Coronary artery (tissue), 2 donors: ENCODE measurements around the gene CPNE8.

ENCODE experiments used
- DNase-seq: peaks from one replicate; pipeline ENCODE4 v3.0.0-alpha.2; 2017; ENCODE audit warnings: low spot score
- H3K27ac ChIP-seq, 2 donors: fragments of 200-600 bp; sonication (generic); one replicate each; pipeline ENCODE4 v1.5.1; 2016 to 2019
- H3K4me3 ChIP-seq: fragments of 200-600 bp; sonication (generic); 2 replicates; pipeline ENCODE4 v1.5.1; 2016; ENCODE audit warnings: mild to moderate bottlenecking, moderate library complexity
- TF ChIP-seq, protein P1 (sequence below): fragments of 200-600 bp; sonication (generic); IDR thresholded peaks from one replicate; pipeline ENCODE4 v1.5.1; 2019; ENCODE audit warnings: antibody characterized with exemption

The CPNE8 gene

DNA sequence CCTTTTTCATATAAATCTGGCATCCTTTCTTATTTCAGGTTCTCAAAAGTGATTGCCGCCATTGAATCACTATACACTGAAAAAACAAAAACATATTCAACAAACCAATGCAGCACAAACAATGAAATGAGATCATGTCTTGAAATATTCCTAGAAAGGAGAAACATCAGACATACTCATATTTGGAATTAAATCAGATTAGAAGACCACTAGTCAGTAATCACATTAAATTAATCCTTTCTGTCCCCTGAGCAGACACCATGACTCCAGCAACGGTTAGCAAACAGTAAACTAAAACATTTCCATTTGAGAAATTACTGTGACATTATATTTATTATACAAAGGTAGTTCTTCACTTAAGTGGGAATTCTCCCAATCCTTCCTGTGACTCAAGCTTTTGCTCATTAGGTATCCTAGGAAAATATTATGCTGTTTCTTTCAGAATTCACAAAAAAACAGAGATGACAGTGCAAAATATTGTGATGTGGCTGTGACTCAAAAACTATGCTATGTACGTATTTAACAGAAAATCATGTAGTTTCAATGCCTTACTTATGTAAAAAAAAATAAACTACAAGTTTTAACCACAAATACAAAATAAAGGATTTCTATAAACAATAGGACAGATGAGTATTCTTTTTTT, 29.7 kb downstream of the CPNE8 start:
- H3K4me3 ChIP-seq, result no peak overlapping the region
- H3K27ac ChIP-seq, result no peak overlapping the region
- DNase-seq, result no peak
- TF ChIP-seq, protein P1, sequence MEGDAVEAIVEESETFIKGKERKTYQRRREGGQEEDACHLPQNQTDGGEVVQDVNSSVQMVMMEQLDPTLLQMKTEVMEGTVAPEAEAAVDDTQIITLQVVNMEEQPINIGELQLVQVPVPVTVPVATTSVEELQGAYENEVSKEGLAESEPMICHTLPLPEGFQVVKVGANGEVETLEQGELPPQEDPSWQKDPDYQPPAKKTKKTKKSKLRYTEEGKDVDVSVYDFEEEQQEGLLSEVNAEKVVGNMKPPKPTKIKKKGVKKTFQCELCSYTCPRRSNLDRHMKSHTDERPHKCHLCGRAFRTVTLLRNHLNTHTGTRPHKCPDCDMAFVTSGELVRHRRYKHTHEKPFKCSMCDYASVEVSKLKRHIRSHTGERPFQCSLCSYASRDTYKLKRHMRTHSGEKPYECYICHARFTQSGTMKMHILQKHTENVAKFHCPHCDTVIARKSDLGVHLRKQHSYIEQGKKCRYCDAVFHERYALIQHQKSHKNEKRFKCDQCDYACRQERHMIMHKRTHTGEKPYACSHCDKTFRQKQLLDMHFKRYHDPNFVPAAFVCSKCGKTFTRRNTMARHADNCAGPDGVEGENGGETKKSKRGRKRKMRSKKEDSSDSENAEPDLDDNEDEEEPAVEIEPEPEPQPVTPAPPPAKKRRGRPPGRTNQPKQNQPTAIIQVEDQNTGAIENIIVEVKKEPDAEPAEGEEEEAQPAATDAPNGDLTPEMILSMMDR, result no peak

DNA sequence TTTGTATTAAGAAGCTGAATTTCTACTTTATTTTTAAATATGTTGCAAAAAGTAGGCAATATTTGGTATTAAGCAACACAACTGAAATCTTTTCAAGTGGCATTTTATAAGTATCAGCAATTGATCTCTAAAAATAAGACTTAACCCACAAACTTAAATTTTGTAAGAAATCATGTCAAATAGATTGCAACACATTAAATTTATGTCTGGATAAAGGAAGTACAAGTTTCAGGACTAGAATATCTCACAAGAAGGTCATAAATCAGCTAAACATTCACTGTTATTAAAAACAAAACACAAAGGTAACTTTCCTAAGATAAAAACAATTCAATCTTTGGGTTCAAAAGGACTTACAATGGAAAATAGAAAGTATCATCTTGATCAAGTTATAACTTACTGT, 32.8 kb downstream of the CPNE8 start:
- no peak overlapping the region for H3K27ac ChIP-seq
- no peak for DNase-seq
- TF ChIP-seq, protein P1, result no peak
- H3K4me3 ChIP-seq, result no peak overlapping the region

DNA sequence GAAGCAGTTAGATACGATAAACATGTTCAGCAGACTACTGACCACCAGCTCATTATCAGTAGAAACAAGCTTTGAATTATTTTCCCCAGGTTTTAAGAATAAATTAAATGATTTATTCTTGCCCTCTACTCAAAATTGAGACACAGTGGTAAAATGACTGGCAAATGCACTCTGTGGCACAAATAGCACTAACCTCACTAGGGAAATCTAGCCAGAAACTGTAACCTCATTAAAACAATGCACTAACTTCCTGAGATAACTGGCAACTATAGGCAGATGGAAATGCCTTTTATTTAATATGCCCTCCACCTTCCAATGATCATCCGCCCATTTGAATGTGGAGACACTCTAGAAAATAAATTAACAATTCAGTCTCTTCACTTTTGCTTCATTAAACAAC, 33.2 kb downstream of the CPNE8 start:
- TF ChIP-seq, protein P1, result no peak
- Histone ChIP-seq H3K27ac (no peak overlapping the region), H3K4me3 (no peak overlapping the region)
- no peak for DNase-seq

DNA sequence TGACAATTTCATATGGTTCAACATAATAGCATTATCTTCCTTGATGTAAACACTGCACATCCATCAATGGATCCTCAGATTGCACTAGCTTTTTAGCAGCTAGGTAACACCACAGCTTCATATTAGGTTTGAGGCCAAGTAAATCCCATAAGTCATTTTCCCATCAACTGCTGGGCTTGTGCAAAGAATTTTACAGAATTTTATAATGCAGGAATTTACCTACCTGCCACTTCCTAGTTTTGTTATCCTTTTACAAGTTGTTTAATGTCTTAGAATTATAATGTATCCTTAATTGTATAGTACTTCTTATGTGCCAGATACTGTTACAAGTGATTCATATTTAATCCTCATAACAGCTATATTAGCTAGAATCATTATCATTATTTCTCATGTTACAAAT, 36.4 kb downstream of the CPNE8 start:
- DNase-seq, result no peak
- TF ChIP-seq, protein P1, result no peak
- H3K27ac ChIP-seq, result no peak overlapping the region

DNA sequence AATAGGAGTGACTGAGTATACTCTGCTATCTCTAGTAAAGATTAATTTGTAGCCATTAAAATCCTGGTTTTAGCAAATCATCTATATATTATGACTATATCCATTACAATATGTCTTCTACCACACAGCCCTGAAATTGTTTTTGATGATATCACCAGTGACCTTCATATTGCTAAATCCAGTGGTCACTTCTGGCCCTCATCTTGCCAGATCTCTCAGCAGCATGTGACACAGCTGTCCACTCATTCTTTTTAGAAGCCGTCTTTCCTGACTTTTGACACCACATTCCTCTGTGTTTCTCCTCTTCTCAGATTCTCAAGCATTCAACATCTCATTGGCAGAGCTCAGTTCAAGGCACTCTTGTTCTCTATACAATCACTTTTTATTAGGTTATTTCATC, 54.9 kb downstream of the CPNE8 start:
- no peak overlapping the region for H3K27ac ChIP-seq
- no peak overlapping the region for H3K4me3 ChIP-seq
- DNase-seq, result no peak
- TF ChIP-seq, protein P1, result no peak

More for the DNA sequence above, 36.4 kb downstream of the CPNE8 start:
- H3K4me3 ChIP-seq, result no peak overlapping the region

DNA sequence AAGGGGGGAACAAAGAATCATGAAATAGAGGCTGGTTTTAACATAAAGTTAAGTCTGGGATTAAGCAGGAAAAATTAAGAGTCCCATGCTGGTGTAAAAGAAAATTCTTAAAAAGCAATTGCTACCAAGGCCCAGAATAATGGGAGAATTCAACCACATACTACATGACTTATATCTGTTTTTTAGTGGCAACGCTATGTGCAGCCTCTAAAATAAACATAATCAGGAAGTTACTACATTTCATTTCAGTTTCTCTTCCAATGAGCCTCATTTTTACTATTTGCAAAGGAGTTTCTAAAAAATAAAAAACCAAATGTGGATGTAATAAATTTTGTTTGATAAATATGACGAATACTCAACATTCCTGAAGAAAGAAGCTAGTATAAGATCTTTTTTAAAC, 58.1 kb downstream of the CPNE8 start:
- TF ChIP-seq, protein P1, result no peak
- DNase-seq, result no peak
- H3K4me3 ChIP-seq, result no peak overlapping the region

DNA sequence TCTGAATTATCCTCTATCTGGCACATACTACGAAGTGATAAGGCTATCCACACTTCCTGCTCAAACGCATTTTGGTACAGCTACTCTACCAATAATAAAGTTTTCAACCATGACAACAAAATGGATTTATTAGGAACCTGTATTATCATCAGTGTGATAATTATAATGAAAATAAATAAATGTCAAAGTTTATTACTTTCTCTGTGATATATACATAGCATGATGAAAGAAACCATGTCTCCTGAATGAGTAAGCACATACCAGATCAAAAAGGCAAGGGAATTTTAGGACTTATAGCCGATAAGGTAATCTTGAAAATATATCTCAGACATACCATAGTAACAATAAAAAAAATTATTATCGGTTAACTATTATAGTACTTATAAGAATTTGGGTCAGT, 61.1 kb downstream of the CPNE8 start:
- no peak overlapping the region for H3K27ac ChIP-seq
- DNase-seq, result no peak
- no peak overlapping the region for H3K4me3 ChIP-seq
- TF ChIP-seq, protein P1, result no peak

More for the DNA sequence above, 58.1 kb downstream of the CPNE8 start:
- H3K27ac ChIP-seq, result no peak overlapping the region
